NCI-H146 (cell line): ENCODE measurements around the gene TOP3B.
"Not testable (repeated sequence)": the region's sequence is repeated elsewhere in the genome, so short reads cannot be mapped to it uniquely, and the experiment has no call there.

Experiments
- DNase-seq: peaks from one replicate; lab custom pipeline; 2025; lab: John Stamatoyannopoulos, UW

TOP3B gene

DNA sequence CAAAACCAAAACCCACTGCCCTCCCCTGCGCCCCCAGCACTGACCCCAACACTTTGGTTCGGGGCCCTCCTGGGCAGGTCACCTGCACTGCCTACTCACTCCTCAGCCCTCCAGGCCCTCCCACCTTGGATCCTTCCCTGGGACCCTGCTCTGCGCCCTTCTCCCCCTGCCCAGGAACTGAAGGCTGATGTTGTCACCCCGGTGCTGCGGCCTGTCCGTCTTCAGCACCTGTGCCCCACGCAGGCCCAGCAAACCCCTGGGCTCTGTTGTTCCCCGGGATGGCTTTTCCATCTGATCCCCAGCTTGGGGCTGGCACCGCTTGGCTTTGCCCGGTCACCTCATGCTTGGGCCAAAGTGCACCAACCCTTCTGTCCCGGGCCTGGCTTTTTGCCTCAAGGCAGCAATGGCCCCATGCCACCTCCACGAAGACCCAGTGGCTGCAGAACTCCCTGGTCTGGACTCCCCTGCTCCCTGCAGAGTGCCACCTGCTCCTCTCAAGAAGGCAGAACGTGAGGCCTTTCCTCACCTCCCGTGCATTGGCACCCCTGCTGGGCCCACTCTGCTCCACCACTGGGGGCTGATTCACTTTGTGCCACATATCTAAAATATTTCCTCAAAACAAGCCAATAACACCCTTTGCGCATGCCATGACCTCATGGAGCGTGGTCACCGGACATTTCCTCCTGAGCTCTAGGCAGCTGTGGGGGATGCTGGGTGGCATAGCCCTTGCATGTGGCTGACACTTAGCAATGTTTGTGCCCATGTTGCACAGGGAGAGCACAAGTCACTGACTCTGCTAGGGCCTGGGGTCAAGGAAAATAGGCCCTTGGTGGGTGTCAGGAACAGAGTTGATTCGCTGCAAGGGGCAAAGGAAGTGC lies 38.8 kb downstream of the TOP3B start:
- DNase-seq = no peak

DNA sequence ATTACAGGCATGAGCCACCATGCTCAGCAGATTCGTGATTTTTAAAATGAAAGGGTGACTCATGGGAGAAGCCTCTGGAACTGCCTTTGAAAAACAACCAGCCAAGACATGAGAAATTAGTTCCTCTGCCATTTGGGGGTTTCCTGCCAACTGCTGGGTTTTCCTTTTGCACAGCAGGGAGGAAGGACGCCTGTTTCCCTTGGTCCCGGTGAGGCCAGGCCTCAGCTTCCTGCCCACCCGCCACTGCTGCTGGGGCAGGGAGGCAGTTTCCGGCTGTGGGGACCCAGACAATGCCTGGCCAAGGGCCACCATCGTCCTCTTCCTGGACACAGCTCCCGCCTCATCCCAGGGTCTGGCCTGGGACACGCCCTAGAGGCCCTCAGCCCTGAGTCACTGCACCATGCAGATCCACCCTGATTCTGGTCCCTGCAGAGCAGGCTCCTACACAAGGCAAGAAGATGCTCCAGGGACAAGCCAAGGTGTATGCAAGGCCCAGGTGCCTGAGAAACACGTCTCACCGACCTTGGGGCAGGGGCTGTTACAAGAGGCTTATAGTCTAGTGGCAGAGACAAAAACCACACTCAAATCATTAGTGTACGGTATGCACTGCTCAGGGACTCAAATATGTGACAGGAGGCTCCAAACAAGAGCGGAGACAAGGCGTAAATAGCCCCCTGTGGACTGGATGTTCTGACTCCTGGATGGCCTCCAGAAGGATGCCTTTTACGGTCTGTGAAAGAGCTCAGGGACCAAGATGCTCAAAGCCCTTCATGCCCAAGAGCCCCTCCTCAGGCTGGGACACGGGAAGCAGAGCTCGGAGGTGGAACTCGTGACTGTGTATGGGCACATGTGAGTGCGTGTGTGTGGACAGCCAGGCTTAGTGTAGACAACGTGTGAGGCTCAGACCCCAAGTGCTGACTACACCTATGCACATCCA lies 39.9 kb downstream of the TOP3B start:
- DNase-seq = no peak

DNA sequence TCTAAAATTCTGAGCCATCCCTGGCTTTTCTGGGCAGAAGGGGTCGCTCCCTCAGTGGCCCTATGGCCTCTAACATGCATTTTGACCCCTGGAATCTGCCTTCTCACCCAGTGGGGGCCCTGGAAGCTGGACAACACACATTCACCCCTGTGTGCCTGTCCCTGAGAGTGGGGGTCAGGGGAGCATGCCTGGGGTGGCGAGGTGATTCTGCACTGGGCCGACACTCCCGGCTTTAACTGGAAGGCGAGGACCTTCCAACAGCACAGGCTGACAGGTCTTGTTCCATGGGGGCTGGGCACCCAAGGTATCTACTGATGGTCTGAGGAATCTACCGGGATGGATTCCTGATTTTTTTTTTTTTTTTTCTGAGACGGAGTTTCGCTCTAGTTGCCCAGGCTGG lies 40.7 kb downstream of the TOP3B start:
- no peak for DNase-seq

DNA sequence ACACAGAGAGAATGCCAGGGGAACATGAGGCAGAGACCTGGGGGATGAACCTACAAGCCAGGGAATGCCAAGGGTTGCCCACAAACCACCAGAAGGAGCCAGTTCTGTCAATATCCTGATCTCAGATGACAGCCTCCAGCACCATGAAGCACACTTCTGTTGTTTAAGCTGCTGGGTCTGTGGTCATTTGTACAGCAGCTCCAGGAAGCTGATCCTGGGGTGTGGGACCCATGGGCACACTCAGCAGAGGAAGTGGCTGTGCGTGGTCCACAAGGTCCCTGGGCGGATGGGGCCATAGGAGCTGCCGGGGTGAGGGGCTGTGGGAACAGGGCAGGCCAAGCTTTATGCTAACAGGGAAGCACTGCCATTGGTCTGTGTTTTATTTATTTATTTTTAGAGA lies 42.1 kb downstream of the TOP3B start:
- DNase-seq = no peak

DNA sequence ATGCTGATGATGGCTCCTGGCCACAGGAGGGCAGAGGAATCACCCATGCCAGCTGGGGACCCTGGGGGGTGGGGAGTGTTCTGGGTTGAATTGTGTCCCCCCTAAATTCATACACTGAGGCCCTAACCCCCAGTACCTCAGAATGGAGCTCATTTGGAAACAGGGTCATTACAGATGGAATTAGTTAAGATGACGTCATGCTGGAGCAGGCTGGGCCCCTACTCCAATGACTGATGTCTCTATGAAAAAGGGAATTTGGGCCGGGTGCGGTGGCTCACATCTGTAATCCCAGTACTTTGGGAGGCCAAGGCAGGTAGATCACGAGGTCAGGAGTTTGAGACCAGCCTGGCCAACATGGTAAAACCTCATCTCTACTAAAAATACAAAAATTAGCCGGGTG lies 42.7 kb downstream of the TOP3B start:
- DNase-seq = not testable (repeated sequence)

DNA sequence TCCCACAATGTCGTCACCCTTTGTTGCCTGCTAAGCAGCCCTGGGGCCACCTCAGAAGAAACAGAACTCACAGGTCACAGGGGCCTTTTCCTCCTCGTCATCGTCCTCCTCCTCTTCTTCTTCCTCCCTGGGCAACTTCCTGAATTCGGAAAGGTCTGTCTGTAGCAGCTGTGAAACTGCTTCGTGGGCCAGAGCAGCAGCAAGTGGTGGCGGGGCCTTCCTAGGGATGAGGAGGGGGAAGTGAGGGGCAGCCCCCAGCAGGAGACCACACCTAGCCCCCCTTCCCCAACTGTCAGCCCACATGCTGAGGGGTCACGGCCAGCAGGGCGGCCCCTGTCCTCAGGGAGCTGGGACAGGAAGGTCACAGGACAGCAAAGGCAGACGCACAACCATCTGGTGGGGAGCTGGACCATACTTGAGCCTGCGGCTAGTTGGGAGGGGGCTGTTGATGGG lies 43.1 kb downstream of the TOP3B start:
- no peak for DNase-seq

DNA sequence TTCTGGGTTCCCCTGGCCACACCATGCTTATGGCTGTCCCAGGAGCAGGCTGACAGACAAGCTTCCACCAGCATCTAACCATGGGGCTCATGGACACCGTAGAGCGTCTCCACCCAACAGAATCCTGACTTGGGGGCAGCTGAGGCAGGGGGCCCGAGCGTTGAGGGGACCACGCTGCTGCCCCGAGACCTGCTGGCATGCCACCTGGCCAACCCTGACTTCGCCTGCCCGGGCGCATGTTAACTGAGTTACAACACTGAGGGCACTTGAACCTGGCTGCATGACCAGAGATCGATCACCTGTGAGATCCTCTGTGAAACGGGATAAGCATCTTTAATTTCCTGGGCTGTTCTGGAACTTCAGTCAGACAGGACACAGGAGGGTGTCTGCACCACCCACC lies 43.7 kb downstream of the TOP3B start:
- DNase-seq = no peak

DNA sequence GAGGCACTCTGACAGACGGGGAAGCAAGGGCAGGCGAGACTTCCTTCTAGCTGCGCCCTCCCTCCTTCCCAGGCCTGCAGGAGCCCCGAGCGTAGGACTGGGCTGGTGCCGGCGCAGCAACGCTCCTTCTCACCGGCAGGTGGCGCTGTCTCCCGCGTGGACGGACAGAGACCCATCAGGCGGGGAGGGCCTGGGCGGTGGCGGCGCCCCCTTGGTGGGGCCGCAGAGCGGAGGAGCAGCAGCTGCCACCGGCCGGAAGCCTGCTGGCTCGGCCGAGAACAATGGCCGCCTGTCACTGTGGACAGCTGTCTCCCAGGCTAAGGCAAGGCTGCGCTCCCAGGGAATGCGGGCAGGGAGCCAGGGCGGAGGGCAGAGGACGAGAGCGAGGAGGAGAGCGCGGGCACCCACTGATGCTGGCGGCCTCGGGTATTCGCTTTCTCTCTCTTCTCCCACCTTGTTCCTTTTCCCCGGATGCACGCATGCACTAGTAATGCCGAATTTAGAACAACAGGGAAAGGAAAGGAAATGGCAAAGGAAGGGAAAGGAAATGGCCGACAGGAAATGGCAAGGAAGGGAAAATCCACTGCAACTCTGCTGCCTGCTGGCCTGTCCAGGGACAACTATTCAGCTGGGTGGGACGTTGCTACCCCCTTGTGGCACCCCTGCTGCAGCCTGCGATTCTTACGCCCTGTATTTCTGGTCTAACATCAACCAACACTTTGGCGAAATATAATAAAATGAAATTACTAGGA lies 44.3 kb downstream of the TOP3B start:
- DNase-seq = peak; percentile 90

DNA sequence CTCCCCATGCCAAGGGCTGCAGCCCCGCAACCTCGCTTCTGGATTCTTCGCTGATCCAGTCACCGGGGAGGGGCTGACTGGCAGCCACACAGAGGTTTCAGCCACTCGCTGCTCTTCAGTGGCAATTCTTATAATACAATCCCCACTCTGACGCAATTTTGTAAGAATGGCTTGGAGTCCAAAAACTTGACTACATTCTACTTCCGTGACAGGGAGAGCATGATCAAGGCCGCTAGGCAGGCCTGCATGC lies 44.8 kb downstream of the TOP3B start:
- DNase-seq = no peak

DNA sequence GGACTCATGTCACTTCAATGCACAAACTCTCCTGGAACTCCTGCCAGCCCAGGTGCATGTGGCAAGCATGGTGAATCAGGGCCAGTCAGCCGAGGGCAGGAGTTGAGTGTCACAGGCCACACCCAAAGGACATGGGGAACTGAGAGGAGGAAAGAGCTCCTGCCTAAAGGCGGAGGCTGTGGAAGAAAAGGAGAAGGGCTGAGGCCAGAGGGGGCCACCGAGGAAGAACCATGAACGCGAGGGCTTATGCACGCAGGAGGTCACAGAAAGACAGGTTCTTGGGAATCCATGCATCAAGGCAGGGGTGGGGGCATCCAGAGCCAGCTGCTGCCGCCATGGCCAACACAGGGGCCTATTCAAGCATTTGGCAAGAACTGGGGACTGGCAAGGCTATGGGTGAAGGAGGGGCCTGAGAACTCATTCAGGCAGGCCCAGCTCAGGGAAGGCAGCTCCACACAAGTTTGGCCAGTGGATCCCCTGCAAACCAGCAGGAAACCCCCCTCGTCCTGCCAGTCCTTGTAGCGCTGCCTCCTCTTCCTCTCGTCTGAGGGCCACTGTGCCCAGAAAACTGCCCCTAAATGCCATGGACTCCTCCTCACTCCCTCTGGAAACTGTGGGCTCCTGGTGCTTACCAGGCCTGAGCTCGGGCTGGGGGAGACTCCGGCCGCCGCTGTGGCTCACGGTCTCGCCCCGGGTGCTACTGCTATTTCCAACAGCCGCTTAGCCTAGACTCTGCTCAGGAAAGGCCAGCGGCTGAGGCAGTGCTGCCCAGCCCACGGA lies 45.4 kb downstream of the TOP3B start:
- DNase-seq = no peak

DNA sequence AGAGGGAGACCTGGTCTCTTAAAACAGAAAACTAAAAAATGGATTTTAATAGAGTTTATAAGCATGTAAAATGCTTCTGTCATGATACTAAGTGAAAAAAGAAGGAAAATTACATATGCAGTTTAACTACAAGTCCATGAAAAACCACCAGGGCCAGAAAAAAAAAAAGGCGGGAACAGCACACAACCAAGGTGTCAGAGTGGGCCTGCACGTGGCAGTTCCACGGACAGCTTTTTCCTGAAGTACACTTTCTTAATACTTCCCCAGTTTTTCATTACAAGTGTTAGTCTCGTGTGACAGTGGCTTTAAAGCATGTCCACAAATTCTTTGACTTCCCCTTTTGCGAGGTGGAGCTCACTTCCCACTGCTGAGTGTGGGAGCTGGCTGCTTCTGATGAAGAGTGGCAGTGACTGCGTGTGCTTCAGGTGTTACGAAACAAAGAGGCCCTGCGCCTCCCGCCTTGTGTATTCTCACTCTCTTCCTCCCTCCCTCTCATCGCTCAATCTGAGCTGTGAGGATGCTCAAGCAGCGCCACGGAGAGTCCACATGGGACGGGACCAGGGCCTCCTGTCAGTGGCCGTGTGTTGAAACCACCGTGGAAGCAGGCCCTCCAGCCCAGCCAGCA lies 46.3 kb downstream of the TOP3B start:
- DNase-seq = no peak

DNA sequence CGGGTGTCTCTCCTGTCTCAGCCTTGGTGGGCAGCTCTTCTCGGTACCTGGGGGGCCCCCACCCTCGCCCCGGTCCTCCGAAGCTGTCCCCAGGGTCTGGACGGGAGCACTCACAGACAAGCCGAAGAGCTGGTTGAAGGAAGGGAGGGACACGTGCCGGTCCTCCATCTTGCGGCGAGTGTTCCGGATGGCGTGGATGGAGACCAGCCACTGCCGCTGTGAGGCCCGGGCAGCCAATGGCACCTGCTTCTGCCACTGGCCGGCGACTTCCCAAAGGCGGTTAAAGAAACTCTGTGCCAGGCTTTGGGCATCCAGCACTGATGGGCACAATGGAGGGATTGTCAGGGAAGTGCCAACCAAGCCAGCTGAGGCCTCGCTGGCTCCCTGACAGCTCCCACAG lies 48.7 kb downstream of the TOP3B start:
- DNase-seq = no peak

DNA sequence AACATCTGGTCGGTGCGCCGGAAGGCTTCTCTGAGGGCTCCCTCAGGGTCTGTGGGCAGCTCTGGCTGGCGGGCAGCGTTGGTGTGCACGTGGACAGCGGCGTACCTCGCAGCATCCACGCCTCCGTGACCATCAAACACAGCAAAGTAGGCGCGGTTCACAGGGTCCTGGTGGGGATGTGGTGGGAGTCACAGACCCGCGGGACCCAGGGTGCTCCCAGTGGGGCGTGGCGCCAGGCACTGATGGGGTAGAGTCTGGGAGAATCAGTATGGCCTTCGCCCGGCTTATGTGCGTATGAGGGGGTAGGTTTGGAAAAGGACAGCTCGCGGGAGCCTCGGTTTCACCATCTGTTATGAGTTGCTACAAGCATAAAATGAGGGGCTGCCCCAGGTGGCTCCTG lies 49.2 kb downstream of the TOP3B start:
- DNase-seq = no peak

DNA sequence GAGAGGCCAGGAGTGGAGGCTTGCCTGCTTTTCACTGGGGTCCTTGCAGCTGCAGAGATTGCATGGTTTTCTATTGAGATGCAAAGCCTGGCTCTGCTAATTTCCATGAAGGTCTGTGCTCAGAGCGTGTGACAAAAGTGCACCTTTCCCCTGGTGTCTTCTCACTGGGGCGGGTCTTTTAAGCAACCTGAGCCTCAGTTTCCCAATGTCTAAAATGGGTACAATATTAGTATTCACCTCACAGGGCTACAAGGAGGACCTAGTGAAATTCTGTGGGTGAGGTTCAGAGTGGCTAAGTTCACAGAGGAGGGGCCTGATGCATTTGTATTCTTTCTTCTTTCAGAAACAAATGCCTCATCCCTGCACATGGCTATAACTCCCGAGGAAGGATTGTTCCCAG lies 50.2 kb downstream of the TOP3B start:
- DNase-seq = no peak

DNA sequence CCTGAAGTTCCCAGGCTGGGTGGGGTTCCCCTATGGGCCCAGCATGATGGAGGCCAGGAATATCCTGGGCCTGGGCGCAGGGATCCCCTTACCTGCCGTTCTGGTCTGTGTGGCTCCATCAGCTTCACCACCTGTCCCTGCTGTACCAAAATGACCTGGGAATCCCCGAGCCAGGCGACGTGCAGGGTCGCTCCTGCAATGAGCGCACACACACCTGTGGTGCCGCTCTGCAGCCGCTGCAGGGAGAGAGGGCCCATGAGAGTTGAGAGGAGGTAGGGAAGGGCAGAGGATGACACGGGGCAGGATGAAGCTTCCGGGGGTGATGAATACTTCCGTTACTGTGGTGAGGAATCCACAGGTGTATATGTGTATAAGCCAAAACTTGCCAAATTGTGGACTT lies 51.5 kb downstream of the TOP3B start:
- no peak for DNase-seq

DNA sequence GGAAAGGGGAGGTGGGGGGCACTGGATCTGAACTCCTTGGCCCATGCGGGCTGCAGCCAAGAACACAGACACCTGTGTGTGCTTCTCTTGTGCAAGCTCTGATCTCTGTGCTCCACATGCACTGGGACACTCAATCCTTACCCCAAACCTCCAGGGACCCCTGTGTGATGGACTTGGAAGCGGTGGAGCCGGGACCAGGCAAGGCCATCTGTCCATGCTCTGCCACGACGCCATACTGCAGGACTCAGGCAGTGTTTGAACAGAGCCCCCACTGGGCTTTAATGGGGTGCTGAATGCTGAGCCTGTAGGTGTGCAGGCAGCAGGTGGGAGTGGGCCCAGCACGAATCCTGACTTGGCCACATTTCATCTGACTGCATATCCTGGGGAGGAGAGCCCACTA lies 53.3 kb downstream of the TOP3B start:
- no peak for DNase-seq

DNA sequence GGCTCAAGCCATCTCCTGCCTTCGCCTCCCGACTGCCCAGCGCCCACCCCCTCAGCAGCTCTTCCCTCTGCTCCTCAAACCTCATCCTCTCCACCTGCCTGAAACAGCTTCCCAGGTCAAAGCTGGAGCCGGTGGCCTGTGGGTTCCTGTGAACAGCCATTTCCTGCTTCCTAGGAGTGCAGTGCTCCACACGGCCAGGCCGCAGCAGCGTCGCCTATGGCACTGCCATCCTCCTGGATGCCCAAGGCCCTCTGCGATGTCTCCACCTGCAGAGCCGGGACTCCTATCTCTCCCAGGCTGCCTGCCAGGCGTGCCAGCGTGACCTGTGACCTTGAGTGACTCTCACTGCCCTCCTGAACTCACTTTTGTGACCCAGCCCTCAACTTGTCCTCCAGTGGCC lies 54.5 kb downstream of the TOP3B start:
- no peak for DNase-seq

DNA sequence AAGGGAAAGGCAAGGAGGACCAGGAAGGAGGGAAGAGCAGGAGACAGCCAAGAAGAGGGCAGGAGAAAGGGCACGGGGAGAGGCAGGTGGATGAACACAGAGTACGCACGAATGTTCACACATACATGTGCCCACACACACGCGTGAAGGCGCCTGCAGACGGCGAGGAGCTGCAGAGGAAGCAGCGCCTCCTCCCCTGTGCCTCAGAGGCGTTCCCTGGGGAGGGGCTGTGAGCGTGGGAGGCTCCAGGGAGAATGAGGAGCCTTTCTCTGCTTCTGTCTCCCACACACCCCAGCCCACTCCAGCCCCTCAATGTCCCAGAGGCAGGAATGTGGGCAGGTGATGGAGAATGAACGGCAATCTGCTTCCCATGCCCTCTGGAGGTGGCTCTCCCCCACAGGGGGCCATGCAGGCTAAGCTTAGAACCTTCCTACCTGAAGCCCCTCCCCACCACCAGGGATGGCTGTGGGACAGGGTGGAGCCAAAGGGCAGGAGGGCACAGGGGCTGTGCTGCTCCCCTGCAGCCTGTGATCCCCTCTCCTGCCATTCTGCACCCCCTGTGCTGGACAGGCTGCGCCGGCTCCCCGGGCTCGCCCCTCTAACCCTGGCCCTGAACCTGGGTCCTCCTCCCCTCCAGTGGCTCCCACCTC lies 55.3 kb downstream of the TOP3B start:
- no peak for DNase-seq

DNA sequence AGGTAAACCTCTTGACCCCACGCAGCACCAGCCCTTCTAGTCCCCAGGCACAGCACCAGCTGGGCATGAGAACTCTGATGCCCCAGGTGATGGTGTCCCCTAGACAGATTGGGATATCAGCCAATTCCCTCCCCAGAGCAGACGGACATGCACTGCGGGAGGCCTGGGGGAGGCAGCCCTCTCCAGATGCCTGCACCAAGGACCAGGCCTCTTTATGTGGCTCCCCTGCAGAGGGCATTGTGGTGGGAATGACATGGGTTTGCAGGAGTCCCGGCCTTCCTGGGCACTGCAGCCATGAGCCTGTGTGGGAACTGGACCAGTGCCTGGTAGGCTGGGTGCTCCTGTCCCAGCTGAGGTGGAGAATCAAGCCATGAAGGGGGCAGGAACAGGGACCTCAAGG lies 55.9 kb downstream of the TOP3B start:
- peak; percentile 53 for DNase-seq

DNA sequence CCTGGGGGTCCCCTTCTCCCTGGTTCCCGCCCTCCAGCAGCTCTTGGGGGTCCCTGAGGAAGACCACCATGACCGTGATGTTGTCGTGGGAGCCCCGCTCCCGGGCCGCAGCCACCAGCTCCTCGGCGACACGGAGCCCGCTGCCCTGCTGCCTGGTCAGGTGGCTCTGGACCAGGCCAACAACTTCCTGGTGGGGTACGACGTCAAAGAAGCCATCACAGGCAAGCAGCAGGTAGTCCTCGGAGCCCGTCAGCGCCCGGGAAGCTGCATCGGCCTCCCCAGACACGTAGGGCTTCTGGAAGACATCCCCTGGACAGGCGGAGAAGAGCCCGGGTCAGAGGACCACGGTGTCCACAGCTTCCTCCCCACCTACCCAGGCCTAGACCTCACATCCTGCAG lies 59.4 kb downstream of the TOP3B start:
- no peak for DNase-seq
